ENCODE results near the gene ELOB.

The ELOB gene

DNA sequence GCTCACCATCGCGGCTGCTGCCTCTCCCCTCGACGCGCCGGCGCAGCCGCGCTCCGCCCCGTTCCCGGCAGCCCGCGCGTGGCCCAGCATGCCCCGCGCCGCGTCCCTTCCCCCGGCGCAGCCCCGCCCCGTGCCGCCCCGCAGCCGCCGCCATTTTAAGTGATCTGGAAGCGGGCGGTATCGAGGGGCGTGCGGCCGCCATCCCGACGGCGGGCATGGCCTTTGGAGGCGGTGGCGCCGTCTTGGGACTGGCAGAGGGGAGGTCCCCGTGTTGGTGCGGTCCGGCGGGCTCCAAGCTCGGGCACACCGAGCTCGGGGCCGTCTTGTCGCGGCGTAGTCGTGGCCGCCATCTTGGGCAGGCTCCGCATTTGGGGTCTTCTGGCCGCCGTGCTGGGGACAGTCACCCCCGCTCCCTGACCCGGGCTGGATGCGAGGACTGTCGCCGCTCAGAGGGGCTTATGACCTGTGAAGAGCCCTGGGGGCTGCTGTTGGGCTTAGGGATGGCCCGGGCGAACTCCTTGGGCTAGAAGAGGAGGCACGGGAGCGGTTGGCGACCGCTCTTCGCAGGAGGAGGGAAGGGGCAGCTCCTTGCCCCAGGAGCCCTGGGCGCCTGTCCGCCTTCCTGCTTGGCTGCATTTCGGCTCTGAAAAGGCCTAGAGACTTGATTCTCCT lies at the start of gene ELOB:
Gene ELOB, minus strand, starts transcription at position 50 of the 672 bp plus-strand sequence. Its CDS starts 41 bp downstream, at position 9.
- TF ChIP-seq, protein P1, sequence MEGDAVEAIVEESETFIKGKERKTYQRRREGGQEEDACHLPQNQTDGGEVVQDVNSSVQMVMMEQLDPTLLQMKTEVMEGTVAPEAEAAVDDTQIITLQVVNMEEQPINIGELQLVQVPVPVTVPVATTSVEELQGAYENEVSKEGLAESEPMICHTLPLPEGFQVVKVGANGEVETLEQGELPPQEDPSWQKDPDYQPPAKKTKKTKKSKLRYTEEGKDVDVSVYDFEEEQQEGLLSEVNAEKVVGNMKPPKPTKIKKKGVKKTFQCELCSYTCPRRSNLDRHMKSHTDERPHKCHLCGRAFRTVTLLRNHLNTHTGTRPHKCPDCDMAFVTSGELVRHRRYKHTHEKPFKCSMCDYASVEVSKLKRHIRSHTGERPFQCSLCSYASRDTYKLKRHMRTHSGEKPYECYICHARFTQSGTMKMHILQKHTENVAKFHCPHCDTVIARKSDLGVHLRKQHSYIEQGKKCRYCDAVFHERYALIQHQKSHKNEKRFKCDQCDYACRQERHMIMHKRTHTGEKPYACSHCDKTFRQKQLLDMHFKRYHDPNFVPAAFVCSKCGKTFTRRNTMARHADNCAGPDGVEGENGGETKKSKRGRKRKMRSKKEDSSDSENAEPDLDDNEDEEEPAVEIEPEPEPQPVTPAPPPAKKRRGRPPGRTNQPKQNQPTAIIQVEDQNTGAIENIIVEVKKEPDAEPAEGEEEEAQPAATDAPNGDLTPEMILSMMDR (IDR thresholded peaks at IDR 0.05) = no peak

DNA sequence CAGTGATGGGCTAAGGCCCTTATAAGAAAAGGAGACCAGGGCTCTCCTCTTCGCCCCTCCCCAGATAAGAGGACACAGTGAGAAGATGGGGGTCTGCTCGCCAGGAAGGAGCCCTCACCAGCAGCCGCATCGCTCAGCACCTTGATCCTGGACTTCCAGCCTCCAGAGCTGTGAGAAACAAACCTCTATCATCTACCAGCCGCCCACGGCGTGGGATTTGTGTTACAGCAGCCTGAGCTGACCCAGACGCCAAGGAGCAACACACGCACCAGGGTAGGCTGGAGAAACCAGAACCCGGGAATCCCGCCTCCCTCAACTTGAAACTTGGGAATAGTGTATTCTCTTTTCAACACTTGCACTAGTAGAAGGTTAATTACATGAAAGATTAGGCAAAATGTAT lies 48.8 kb upstream of the ELOB start:
- TF ChIP-seq, protein P1 (IDR thresholded peaks at IDR 0.05) = no peak

DNA sequence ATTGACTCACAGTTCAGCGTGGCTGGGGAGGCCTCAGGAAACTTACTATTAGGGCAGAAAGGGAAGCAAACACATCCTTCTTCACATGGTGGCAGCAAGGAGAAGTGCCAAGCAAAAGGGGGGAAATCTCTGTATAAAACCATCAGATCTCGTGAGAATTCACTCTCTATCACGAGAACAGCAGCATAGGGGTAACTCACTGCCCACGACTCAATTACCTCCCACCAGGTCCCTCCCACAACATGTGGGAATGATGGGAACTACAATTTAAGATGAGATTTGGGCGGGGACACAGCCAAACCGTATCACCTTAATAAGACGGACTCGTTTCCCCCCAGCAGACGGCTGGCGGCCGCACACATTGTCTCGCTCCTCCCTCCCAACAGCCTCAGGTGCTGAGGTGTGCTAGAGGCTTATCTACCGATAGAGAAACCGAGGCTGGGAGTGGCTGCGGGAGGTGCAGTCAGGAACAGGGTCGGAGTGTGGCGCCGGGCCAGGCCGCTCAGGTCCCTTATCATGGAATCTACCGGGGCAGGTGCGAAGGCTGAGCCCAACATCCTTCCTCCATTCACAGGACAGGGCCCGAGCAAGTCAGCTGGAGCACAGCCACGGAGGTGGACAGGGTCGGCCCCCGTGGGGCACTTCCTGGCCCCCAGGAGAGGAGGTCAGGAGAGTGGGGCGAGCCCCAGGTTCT lies 48.1 kb upstream of the ELOB start:
- TF ChIP-seq, protein P1 (IDR thresholded peaks at IDR 0.05) = no peak

DNA sequence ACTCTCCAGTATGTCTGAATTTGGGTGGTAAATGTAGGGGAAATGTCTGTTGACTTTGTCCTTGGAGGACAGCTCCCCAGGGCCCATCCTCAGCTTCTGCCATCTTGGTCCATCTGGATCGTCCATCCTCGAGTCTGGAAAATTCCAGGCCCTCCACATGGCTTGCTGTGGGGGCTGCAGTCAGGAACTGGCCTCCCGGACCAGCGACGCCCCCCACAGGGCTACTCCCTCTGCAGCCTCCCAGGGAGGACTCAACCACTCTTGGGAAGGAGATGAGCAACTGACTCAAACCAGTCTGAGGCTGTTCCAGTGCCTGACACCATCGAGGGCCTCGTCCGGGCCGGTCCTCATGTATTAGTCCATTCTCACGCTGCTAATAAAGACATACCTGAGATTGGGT lies 47.5 kb upstream of the ELOB start:
- TF ChIP-seq, protein P1 (IDR thresholded peaks at IDR 0.05) = no peak

DNA sequence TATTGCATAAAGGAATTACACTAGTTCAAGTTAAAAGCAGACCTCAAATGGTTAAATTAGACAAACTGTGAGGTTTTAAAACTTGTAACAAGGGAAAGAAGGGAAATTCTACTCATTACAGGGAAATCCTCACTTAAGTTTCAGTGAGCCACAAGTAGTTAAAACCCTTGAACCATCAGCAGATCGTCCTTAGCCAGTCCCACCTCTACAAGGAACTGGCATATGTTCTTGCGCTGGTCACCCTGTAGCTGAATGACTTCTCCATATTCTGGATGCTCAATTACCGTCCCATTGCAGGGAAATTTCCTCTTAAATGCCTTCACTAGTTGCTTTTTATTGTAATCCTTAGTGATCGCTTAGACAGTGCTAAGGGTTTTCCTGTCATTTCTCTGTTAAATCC lies 45.4 kb upstream of the ELOB start:
- TF ChIP-seq, protein P1 (IDR thresholded peaks at IDR 0.05) = no peak

DNA sequence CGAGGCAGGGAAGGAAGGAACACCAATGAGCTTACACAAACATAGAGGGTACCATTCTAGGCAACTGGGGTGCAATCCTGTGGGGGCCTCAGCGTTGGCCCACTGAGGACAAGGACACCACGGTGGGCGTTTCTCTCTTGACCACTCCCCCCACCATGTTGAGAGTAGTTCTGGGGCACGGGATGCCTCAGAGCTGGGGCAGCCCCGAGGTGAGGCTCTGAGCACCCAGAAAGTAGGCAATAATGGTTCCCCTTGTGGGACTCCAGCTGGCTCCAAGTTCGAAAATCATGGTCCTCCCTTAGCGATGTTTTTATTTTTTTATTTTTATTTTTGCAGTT lies 45.0 kb upstream of the ELOB start:
- TF ChIP-seq, protein P1 (IDR thresholded peaks at IDR 0.05) = no peak

DNA sequence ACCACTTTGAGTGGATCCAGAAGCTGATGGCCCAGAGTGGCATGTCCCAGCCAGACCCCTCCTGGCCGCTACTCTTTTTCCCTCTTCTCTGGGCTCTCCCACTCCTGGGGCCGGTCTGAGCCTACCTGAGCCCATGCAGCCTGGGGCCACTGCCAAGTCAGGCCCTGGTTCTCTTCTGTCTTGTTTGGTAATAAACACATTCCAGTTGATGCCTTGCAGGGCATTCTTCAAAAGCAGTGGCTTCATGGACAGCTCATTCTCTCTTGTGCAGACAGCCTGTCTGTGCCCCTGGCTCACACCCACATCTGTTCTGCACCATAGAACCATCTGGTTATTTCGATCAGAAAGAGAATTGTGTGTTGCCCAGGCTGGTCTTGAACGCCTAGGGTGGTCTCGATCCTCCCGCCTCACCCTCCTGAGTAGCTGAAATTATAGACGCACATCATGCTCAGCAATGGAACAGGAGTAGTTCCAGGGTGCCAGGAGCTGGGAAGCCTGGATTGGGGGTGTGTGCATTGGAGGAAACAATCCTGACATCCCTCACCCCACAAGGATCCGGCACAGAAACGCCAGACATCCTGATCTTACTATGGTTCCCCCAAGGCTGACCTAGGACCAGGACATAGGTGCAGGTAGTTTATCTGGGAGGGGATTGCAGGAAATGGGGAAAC lies 44.5 kb upstream of the ELOB start:
- TF ChIP-seq, protein P1 (IDR thresholded peaks at IDR 0.05) = no peak
